Suprapubic skin (tissue), 4 donors: Measurements from ENCODE around the gene CPNE2. TPM values are rescaled to one million over a fixed set of nuclear protein-coding genes. Genes with fewer than 3 reads are reported as not detected.

Source experiments
- DNase-seq, 2 donors: peaks; one replicate each; pipeline ENCODE4 v3.0.0-alpha.2; 2019; ENCODE audit warnings: low spot score in 2 of 2
- H3K27ac ChIP-seq: fragments of 200-600 bp; sonication (generic); one replicate; pipeline ENCODE4 v1.5.1; 2019
- H3K27me3 ChIP-seq: fragments of 200-600 bp; sonication (generic); one replicate; pipeline ENCODE4 v1.5.1; 2019
- H3K36me3 ChIP-seq: fragments of 200-600 bp; sonication (generic); one replicate; pipeline ENCODE4 v1.5.1; 2019
- H3K4me1 ChIP-seq: fragments of 200-600 bp; sonication (generic); one replicate; pipeline ENCODE4 v1.5.1; 2019
- H3K4me3 ChIP-seq: fragments of 200-600 bp; sonication (generic); one replicate; pipeline ENCODE4 v1.5.1; 2019; ENCODE audit warnings: mild to moderate bottlenecking
- H3K9me3 ChIP-seq: fragments of 200-600 bp; sonication (generic); one replicate; pipeline ENCODE4 v1.5.1; 2019
- EP300 ChIP-seq: sonication (generic); formaldehyde crosslinking; IDR thresholded peaks from one replicate; pipeline ENCODE4 v1.6.1; 2017; ENCODE audit warnings: antibody characterized with exemption
- POLR2A ChIP-seq, 2 donors: fragments of 450-650 bp; IDR thresholded peaks; one replicate each; pipeline ENCODE4 v1.6.1; 2017; ENCODE audit warnings: antibody characterized with exemption in 2 of 2, mild to moderate bottlenecking in 2 of 2, moderate library complexity in 2 of 2
- POLR2AphosphoS5 ChIP-seq, 3 donors: sonication (generic); formaldehyde crosslinking; IDR thresholded peaks; one replicate each; pipeline ENCODE4 v1.6.1; 2017; ENCODE audit warnings: antibody characterized with exemption in 3 of 3
- WGBS: methylation state at CpG from one replicate; pipeline ENCODE4 v1.1.5; 2018; 5-methylcytosine and 5-hydroxymethylcytosine counted together
- total RNA-seq, 4 donors: library from RNA; depleted of rRNA; stranded (reverse); fragments of >200 nt; gene quantifications; one replicate each; pipeline ENCODE4 v1.1.0, GENCODE V29; 2016
- TF ChIP-seq, protein P1 (sequence below), 2 donors: fragments of 200-600 bp in 1 of 2; fragments of 450-650 bp in 1 of 2; sonication (generic) in 1 of 2; IDR thresholded peaks; one replicate each; pipeline ENCODE4 v1.5.1; 2016 to 2019; ENCODE audit warnings: antibody characterized with exemption in 2 of 2, mild to moderate bottlenecking in 1 of 2, moderate library complexity in 1 of 2

CPNE2 gene
- total RNA-seq, 4 donors from 2014 or later, result 12.7 to 23.1 (median 15.7) TPM

DNA sequence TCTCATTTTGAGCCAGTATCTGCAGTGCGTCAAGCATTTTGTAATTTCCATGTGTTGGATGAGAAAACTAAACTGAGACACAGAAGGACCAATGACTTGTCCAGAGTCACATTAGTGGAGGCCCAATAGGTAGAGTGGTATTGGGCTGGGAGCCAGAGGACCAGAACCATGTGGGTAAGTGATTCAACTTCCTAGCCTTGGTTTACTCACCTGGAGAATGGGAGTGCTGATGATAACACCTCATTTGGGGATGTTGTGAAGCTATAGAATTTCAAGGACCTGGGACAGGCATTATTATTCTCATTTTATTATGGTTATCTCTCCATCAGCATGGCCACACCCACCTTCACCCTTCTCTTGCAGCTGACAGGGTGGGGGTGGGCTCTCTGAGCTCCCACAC is 8.1 kb downstream of the CPNE2 start:
- WGBS, result 95% methylated on average over 1 of the region's 1 CpG
- H3K4me1 ChIP-seq, result peaks cover 3% of the 10 kb centered on the region
- no peaks in the 10 kb centered on the region for H3K9me3 ChIP-seq
- H3K27me3 ChIP-seq, result no peaks in the 10 kb centered on the region
- no peak overlapping the region for H3K4me3 ChIP-seq
- TF ChIP-seq POLR2AphosphoS5 (IDR thresholded peaks at IDR 0.05), result no peak
- TF ChIP-seq, protein P1, sequence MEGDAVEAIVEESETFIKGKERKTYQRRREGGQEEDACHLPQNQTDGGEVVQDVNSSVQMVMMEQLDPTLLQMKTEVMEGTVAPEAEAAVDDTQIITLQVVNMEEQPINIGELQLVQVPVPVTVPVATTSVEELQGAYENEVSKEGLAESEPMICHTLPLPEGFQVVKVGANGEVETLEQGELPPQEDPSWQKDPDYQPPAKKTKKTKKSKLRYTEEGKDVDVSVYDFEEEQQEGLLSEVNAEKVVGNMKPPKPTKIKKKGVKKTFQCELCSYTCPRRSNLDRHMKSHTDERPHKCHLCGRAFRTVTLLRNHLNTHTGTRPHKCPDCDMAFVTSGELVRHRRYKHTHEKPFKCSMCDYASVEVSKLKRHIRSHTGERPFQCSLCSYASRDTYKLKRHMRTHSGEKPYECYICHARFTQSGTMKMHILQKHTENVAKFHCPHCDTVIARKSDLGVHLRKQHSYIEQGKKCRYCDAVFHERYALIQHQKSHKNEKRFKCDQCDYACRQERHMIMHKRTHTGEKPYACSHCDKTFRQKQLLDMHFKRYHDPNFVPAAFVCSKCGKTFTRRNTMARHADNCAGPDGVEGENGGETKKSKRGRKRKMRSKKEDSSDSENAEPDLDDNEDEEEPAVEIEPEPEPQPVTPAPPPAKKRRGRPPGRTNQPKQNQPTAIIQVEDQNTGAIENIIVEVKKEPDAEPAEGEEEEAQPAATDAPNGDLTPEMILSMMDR (IDR thresholded peaks at IDR 0.05), result no peak
- no peak for TF ChIP-seq EP300
- no peak for TF ChIP-seq POLR2A (IDR thresholded peaks at IDR 0.05)
- H3K36me3 ChIP-seq, result no peaks in the 10 kb centered on the region
- DNase-seq, result no peak
- H3K27ac ChIP-seq, result no peak overlapping the region

DNA sequence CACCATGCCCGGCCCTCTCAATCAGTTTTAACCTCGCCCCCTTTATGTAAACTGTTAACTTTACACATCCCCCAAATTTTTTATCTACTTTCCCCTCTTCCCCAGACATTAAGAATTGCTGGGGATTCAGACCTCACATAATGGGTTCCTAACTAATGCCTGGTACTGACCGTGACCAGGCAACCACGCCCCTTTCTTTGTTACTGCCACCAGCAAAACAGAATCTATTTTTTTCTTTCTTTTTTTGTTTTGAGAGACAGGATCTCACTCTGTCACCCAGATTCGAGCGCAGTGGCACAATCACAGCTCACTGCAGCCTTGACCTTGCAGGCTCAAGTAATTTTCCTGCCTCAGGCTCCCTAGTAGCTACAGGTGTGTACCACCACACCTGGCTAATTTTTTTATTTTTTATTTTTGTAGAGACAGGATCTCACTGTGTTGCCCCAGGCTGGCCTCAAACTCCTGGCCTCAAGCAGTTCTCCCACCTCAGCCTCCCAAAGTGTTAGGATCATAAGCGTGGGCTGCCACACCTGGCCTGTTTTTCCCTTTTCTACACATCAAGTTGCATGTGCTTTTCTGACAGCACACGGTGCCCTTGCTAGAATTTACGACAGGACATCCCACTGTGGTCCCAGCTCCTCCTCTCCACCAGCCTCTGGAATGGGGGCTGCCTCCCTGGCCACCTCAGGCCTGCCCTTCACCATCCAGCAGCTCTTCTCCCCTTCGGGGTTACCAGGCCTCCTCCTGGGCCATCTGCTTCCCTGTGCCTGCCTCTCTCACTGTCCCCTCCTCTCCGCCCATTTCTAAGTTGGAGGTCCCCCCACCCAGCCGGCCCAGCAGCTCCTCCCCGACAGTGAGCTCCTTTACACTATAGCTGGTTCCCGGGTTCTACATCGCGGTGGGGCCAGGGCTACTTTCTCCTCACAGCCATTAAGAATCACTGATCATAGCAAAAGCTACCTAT is 10.8 kb downstream of the CPNE2 start:
- 85% methylated on average over 16 of the region's 16 CpGs for WGBS
- Histone ChIP-seq H3K4me1 (peaks cover 3% of the 10 kb centered on the region), H3K27me3 (no peaks in the 10 kb centered on the region), H3K27ac (no peak overlapping the region), H3K4me3 (no peak overlapping the region), H3K9me3 (no peaks in the 10 kb centered on the region), H3K36me3 (no peaks in the 10 kb centered on the region)
- no peak for DNase-seq
- TF ChIP-seq POLR2AphosphoS5 (IDR thresholded peaks at IDR 0.05) (no peak), POLR2A (IDR thresholded peaks at IDR 0.05) (no peak), EP300 (no peak)
- TF ChIP-seq, protein P1 (IDR thresholded peaks at IDR 0.05), result no peak

DNA sequence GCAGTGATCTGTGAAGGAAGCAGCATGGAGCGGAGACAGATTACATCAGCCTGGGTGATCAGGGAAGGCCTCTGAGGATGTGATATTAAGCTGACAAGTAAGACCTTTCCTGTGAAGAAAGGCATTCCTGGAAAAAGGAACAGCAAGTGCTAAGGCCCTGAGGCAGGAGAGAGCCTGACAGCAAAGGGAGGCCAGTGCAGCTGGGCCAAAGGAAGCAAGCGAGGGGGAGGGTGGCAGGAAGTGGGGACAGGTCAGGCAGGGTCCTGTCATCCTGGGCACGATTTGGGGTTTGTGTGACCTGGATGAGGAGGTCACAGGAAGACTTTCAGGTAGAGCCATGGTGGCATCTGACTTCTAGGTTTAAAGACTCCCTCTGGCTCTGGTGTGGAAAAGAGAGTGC is 12.3 kb downstream of the CPNE2 start:
- 65% methylated on average over 3 of the region's 3 CpGs for WGBS
- no peak overlapping the region for H3K27ac ChIP-seq

DNA sequence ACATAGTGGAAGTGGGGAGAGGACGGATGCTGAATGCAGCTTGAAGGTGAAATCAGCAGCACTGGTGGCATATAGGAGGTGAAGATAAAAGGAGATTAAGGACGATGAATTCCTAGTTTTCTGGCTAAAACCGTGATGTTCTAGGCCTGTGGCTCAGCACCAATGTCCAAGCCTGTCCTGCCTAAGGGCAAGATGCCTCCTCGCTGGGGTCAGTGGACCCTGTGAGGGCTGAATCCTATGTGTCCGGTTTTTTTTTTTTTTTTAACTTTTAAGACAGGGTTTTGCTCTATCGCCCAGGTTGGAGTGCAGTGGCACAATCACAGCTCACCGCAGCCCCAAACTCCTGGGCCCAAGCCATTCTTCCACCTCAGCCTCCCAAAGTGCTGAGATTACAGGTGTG is 12.8 kb downstream of the CPNE2 start:
- no peak for DNase-seq
- Histone ChIP-seq H3K4me1 (no peaks in the 10 kb centered on the region), H3K4me3 (no peak overlapping the region), H3K27me3 (no peaks in the 10 kb centered on the region), H3K36me3 (no peaks in the 10 kb centered on the region), H3K27ac (no peak overlapping the region), H3K9me3 (no peaks in the 10 kb centered on the region)
- 92% methylated on average over 7 of the region's 7 CpGs for WGBS
- no peak for TF ChIP-seq POLR2A (IDR thresholded peaks at IDR 0.05)
- TF ChIP-seq EP300, result no peak
- TF ChIP-seq, protein P1 (IDR thresholded peaks at IDR 0.05), result no peak
- TF ChIP-seq POLR2AphosphoS5 (IDR thresholded peaks at IDR 0.05), result no peak

More for the DNA sequence above, 12.3 kb downstream of the CPNE2 start:
- H3K4me1 ChIP-seq, result peaks cover 3% of the 10 kb centered on the region
- no peaks in the 10 kb centered on the region for H3K27me3 ChIP-seq
- no peaks in the 10 kb centered on the region for H3K9me3 ChIP-seq
- TF ChIP-seq EP300, result no peak
- TF ChIP-seq POLR2AphosphoS5 (IDR thresholded peaks at IDR 0.05), result no peak
- no peak for TF ChIP-seq POLR2A (IDR thresholded peaks at IDR 0.05)
- TF ChIP-seq, protein P1 (IDR thresholded peaks at IDR 0.05), result no peak
- no peaks in the 10 kb centered on the region for H3K36me3 ChIP-seq
- DNase-seq, result no peak
- no peak overlapping the region for H3K4me3 ChIP-seq

DNA sequence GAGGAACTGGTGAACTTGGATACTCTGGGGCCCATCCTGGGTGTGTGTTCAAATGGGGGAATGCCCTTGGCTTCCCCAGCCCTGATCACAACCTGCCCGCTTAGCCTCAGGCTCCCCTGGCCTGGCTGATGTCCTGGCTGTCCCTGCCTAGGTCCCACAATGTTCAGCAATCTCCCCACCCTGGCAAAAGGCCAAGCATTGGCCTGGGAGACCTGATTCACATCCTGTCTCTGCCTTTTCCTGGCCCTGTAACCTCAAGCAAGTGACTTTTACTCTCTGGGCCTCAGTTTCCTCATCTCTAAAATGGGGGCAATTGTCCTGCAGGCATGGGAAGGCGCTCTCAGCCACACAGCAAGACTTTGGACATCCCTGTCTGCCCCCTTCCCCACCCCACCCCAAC is 14.4 kb downstream of the CPNE2 start:
- 86% methylated on average over 2 of the region's 2 CpGs for WGBS
- Histone ChIP-seq H3K27me3 (no peaks in the 10 kb centered on the region), H3K27ac (no peak overlapping the region), H3K4me3 (no peak overlapping the region), H3K36me3 (no peaks in the 10 kb centered on the region), H3K9me3 (no peaks in the 10 kb centered on the region), H3K4me1 (no peaks in the 10 kb centered on the region)
- TF ChIP-seq, protein P1 (IDR thresholded peaks at IDR 0.05), result no peak
- TF ChIP-seq EP300, result no peak
- no peak for TF ChIP-seq POLR2AphosphoS5 (IDR thresholded peaks at IDR 0.05)
- TF ChIP-seq POLR2A (IDR thresholded peaks at IDR 0.05), result no peak
- no peak for DNase-seq
